H1 (cell line): Measurements from ENCODE around the gene LCN9. TPM values are rescaled to one million over a fixed set of nuclear protein-coding genes. Genes with fewer than 3 reads are reported as not detected.

Source experiments
- CTCF ChIA-PET: fragments of 300-600 bp; sonication (Branson Sonifier 250); formaldehyde crosslinking; loops from one replicate; lab custom pipeline; 2021; ENCODE audit not compliant: partially characterized antibody; lab: Charles Lee
- POLR2A ChIA-PET: fragments of 300-600 bp; sonication (Branson Sonifier 250); formaldehyde crosslinking; loops from one replicate; lab custom pipeline; 2021; ENCODE audit warnings: inconsistent platforms; ENCODE audit not compliant: partially characterized antibody; lab: Charles Lee
- DNase-seq, 2 experiments: peaks; one replicate each; pipeline versions ENCODE4 v3.0.0 to v3.0.0-alpha.2; 2010 to 2022; ENCODE audit warnings: low spot score in 2 of 2, low read depth in 1 of 2, mixed read lengths in 1 of 2
- FAIRE-seq: peaks from 2 replicates; lab custom pipeline; 2011; peaks lifted over from hg19 to GRCh38; lab: Jason Lieb, UNC
- H2AFZ ChIP-seq: 2 replicates; pipeline ENCODE4 v1.8.1; 2012; ENCODE audit warnings: low read length, inconsistent platforms
- H2AK5ac ChIP-seq: 2 replicates; pipeline ENCODE4 v1.6.1; 2013; ENCODE audit warnings: low read depth, low read length
- H2BK120ac ChIP-seq: replicated peaks from 2 replicates; pipeline ENCODE3; 2013; ENCODE audit warnings: low read depth, low read length, inconsistent platforms
- H2BK12ac ChIP-seq: 2 replicates; pipeline ENCODE4 v1.6.1; 2013; ENCODE audit warnings: low read depth, low read length
- H2BK15ac ChIP-seq: 2 replicates; pipeline ENCODE4 v1.6.1; 2013; ENCODE audit warnings: low read length
- H2BK20ac ChIP-seq: 2 replicates; pipeline ENCODE4 v1.6.1; 2013; ENCODE audit warnings: low read length
- H2BK5ac ChIP-seq: 2 replicates; pipeline ENCODE4 v1.6.1; 2013; ENCODE audit warnings: low read depth, low read length
- H3K14ac ChIP-seq: 2 replicates; pipeline ENCODE4 v1.6.1; 2013; ENCODE audit warnings: inconsistent platforms; ENCODE audit not compliant: insufficient read length
- H3K18ac ChIP-seq: 2 replicates; pipeline ENCODE4 v1.6.1; 2013; ENCODE audit warnings: low read length; ENCODE audit errors: extremely low read depth
- H3K23ac ChIP-seq: 2 replicates; pipeline ENCODE4 v1.6.1; 2013; ENCODE audit warnings: inconsistent platforms; ENCODE audit not compliant: insufficient read length
- H3K23me2 ChIP-seq: 2 replicates; pipeline ENCODE4 v1.6.1; 2013; ENCODE audit warnings: low read depth, low read length
- H3K27ac ChIP-seq: 2 replicates; pipeline ENCODE4 v1.6.1; 2011; ENCODE audit warnings: low read depth, low read length, inconsistent platforms
- H3K27me3 ChIP-seq, 4 experiments: replicated peaks in 1 of 4; 1 replicate in 1 of 4; 2 replicates in 3 of 4; pipeline versions ENCODE4 v1.6.1 to v1.8.1; 2011 to 2013; ENCODE audit warnings: low read length in 3 of 4, mild to moderate bottlenecking in 3 of 4, inconsistent platforms in 2 of 4, mixed read lengths in 2 of 4, moderate library complexity in 1 of 4; ENCODE audit not compliant: control insufficient read depth in 3 of 4, insufficient read depth in 3 of 4; ENCODE audit errors: extremely low read depth in 1 of 4
- H3K36me3 ChIP-seq, 4 experiments: 2 replicates each; pipeline versions ENCODE4 v1.6.1 to v1.8.1; 2011 to 2013; ENCODE audit warnings: mild to moderate bottlenecking in 4 of 4, low read length in 3 of 4, moderate library complexity in 2 of 4, control low read depth in 1 of 4, inconsistent platforms in 1 of 4; ENCODE audit not compliant: insufficient read depth in 4 of 4, control insufficient read depth in 2 of 4
- H3K4ac ChIP-seq: replicated peaks from 2 replicates; pipeline ENCODE3; 2013; ENCODE audit warnings: low read length, low read depth, mixed read lengths, inconsistent platforms; ENCODE audit not compliant: insufficient read length
- H3K4me1 ChIP-seq, 4 experiments: replicated peaks in 1 of 4; 1 replicate in 1 of 4; 2 replicates in 3 of 4; pipeline versions ENCODE4 v1.6.1 to v1.8.1; 2011 to 2013; ENCODE audit warnings: low read length in 3 of 4, inconsistent platforms in 2 of 4, mixed read lengths in 1 of 4; ENCODE audit not compliant: insufficient read depth in 4 of 4, control insufficient read depth in 3 of 4
- H3K4me2 ChIP-seq, 2 experiments: 2 replicates each; pipeline versions ENCODE4 v1.6.1 to v1.8.1; 2011 to 2013; ENCODE audit warnings: low read depth in 2 of 2, low read length in 2 of 2, control low read depth in 1 of 2, inconsistent platforms in 1 of 2, mild to moderate bottlenecking in 1 of 2; ENCODE audit not compliant: insufficient read depth in 1 of 2
- H3K4me3 ChIP-seq, 4 experiments: fragments of 200-600, 300-600 bp in 1 of 4; sonication (generic), shearing (Covaris generic), sonication (Bioruptor Twin) in 1 of 4; 2 replicates each; pipeline versions ENCODE4 v1.5.1 to v1.8.1; 2011 to 2016; ENCODE audit warnings: low read length in 4 of 4, low read depth in 3 of 4, control low read depth in 2 of 4, inconsistent platforms in 2 of 4, mild to moderate bottlenecking in 2 of 4, mixed read lengths in 1 of 4, moderate library complexity in 1 of 4; ENCODE audit not compliant: insufficient read depth in 2 of 4; ENCODE audit errors: extremely low read depth in 1 of 4
- H3K56ac ChIP-seq: replicated peaks from 2 replicates; pipeline ENCODE3; 2013; ENCODE audit warnings: low read depth, mild to moderate bottlenecking, mixed read lengths, low read length, inconsistent platforms; ENCODE audit not compliant: insufficient read length
- H3K79me1 ChIP-seq: 2 replicates; pipeline ENCODE4 v1.6.1; 2013; ENCODE audit warnings: low read depth, low read length, control low read depth
- H3K79me2 ChIP-seq, 2 experiments: 2 replicates each; pipeline versions ENCODE4 v1.6.1 to v1.8.1; 2012 to 2013; ENCODE audit warnings: low read length in 2 of 2, mild to moderate bottlenecking in 2 of 2, inconsistent platforms in 1 of 2; ENCODE audit not compliant: insufficient read depth in 2 of 2, control insufficient read depth in 1 of 2
- H3K9ac ChIP-seq, 4 experiments: replicated peaks in 1 of 4; 1 replicate in 1 of 4; 2 replicates in 3 of 4; pipeline versions ENCODE4 v1.6.1 to v1.8.1; 2011 to 2013; ENCODE audit warnings: low read depth in 3 of 4, low read length in 3 of 4, control low read depth in 2 of 4, mild to moderate bottlenecking in 2 of 4, moderate library complexity in 2 of 4, inconsistent platforms in 1 of 4; ENCODE audit errors: extremely low read depth in 1 of 4
- H3K9me3 ChIP-seq, 2 experiments: 2 replicates each; pipeline versions ENCODE4 v1.6.1 to v1.8.1; 2012 to 2013; ENCODE audit warnings: mild to moderate bottlenecking in 2 of 2, moderate library complexity in 2 of 2, control low read depth in 1 of 2, inconsistent platforms in 1 of 2, low read depth in 1 of 2, low read length in 1 of 2, mixed read lengths in 1 of 2; ENCODE audit not compliant: insufficient read depth in 2 of 2
- H4K20me1 ChIP-seq, 2 experiments: replicated peaks in 1 of 2; 2 replicates each; pipeline versions ENCODE3 to v1.8.1; 2011 to 2013; ENCODE audit warnings: inconsistent platforms in 2 of 2, low read length in 2 of 2, mild to moderate bottlenecking in 1 of 2; ENCODE audit not compliant: insufficient read depth in 2 of 2, control insufficient read depth in 1 of 2
- H4K5ac ChIP-seq: 2 replicates; pipeline ENCODE4 v1.6.1; 2013; ENCODE audit warnings: low read length, low read depth, mixed read lengths, inconsistent platforms; ENCODE audit not compliant: insufficient read length
- H4K8ac ChIP-seq: 2 replicates; pipeline ENCODE4 v1.8.0; 2013; ENCODE audit warnings: mild to moderate bottlenecking, moderate library complexity, low read length, inconsistent platforms; ENCODE audit not compliant: insufficient read depth; ENCODE audit errors: extremely low read depth
- H4K91ac ChIP-seq: replicated peaks from 2 replicates; pipeline ENCODE3; 2013; ENCODE audit warnings: low read length, mixed read lengths, inconsistent platforms; ENCODE audit not compliant: insufficient read length
- ASH2L ChIP-seq: fragments of 200-600, 300-600 bp; sonication (generic); IDR thresholded peaks from one replicate; pipeline ENCODE4 v1.7.1; 2017; ENCODE audit warnings: low read length
- BCL11A ChIP-seq, 2 experiments: IDR thresholded peaks; one replicate each; pipeline ENCODE4 v1.6.1; 2011; ENCODE audit warnings: low read depth in 2 of 2, low read length in 2 of 2, mild to moderate bottlenecking in 2 of 2
- CEBPB ChIP-seq: IDR thresholded peaks from 2 replicates; pipeline ENCODE4 v1.6.1; 2012; ENCODE audit warnings: low read depth, low read length
- CHD1 ChIP-seq: IDR thresholded peaks from 2 replicates; pipeline ENCODE4 v1.6.1; 2012; ENCODE audit warnings: low read depth, low read length, improper control_type of control experiment
- GTF2F1 ChIP-seq: IDR thresholded peaks from 2 replicates; pipeline ENCODE4 v1.6.1; 2012; ENCODE audit warnings: low read depth, low read length, improper control_type of control experiment, borderline replicate concordance
- JUN ChIP-seq: IDR thresholded peaks from 2 replicates; pipeline ENCODE4 v1.6.1; 2011; ENCODE audit warnings: low read depth, mild to moderate bottlenecking, improper control_type of control experiment, low read length
- JUND ChIP-seq: IDR thresholded peaks from 2 replicates; pipeline ENCODE4 v1.6.1; 2011; ENCODE audit warnings: mild to moderate bottlenecking, improper control_type of control experiment, low read length
- RFX5 ChIP-seq: IDR thresholded peaks from 2 replicates; pipeline ENCODE4 v1.6.1; 2011; ENCODE audit warnings: low read depth, low read length, improper control_type of control experiment, borderline replicate concordance
- SRF ChIP-seq: IDR thresholded peaks from 2 replicates; pipeline ENCODE4 v1.6.1; 2011; ENCODE audit warnings: mild to moderate bottlenecking, low read depth, low read length, moderate library complexity
- SUZ12 ChIP-seq: fragments of 200-600 bp; sonication (generic); IDR thresholded peaks from 2 replicates; pipeline ENCODE4 v1.6.1; 2012; ENCODE audit warnings: mild to moderate bottlenecking, inconsistent platforms, low read length, moderate library complexity, mixed read lengths
- TCF12 ChIP-seq: IDR thresholded peaks from 2 replicates; pipeline ENCODE4 v1.6.1; 2011; ENCODE audit warnings: low read depth, mild to moderate bottlenecking, low read length
- WGBS, 2 experiments: shearing (Covaris generic) in 1 of 2; methylation state at CpG; one replicate each; pipeline versions ENCODE4 v1.1.6 to v1.1.7; 2013 to 2015; ENCODE audit warnings: low lambda C conversion rate in 2 of 2, mixed read lengths in 2 of 2, inconsistent platforms in 1 of 2, low coverage in 1 of 2, missing lambda C conversion rate in 1 of 2; ENCODE audit not compliant: insufficient replicate concordance in 2 of 2, insufficient coverage in 1 of 2, insufficient read length in 1 of 2; ENCODE audit errors: extremely low coverage in 1 of 2, missing lambda C conversion rate in 1 of 2; 5-methylcytosine and 5-hydroxymethylcytosine counted together
- polyA plus RNA-seq, 7 experiments: library from polyadenylated mRNA; depleted of rRNA in 3 of 7; stranded (reverse) in 5 of 7; unstranded in 2 of 7; fragments of >200 nt in 5 of 7; fragments of 200-250 nt in 2 of 7; gene quantifications; 1 replicate in 5 of 7; 2 replicates in 1 of 7; 4 replicates in 1 of 7; pipeline versions ENCODE4 v1.2.1 to v1.2.3, GENCODE V29; 2011 to 2013; ENCODE audit warnings: missing spikeins in 2 of 7, mixed read lengths in 2 of 7
- total RNA-seq: library from RNA; stranded (reverse); fragmentation: NEBNext Ultra II Directional; extraction: Animal tissue kit (Norgen Biotek cat#: 25700); gene quantifications from 2 replicates; pipeline ENCODE4 v1.2.1, GENCODE V29; 2021
- TF ChIP-seq, protein P1 (sequence below): IDR thresholded peaks from 2 replicates; pipeline ENCODE4 v1.6.1; 2012; ENCODE audit warnings: inconsistent platforms
- TF ChIP-seq, protein P2 (sequence below): IDR thresholded peaks from 2 replicates; pipeline ENCODE4 v1.6.1; 2012; ENCODE audit warnings: low read length, inconsistent platforms

LCN9 gene
- total and polyA plus RNA-seq, 2 of the 8 experiments (the other 6 are each of a cell fraction or from before 2014, with no cell fraction given), result 2.3 to 3.1 TPM

DNA sequence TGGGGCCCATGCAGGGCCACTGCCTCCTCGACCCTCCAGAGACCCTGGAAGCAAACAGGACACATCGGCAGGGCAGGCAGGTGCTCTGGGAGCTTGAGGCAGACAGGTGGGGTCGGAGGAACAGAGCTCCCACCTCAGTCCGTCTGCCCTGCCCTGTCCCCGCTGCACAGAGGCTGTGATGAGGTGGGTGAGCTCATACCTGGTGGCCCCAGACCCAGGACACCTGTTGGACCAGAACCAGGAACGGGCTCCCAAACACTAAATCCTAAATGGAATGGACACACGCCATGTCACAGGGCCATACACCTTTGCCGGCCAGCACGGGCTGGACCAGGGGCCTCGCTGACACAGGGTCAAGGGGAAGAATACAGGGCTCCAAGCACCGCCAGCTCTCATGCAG is 30.7 kb downstream of the LCN9 start:
- ChIA-PET POLR2A (interaction anchor here (0.7 to 1.7 kb wide), 3 partner anchors 11 to 21 kb away, joined by 3 read pairs; no protein-coding TSS in a partner anchor), CTCF (interaction anchor here (0.9 to 6.6 kb wide), 11 partner anchors 9 to 95 kb away, joined by 3 to 32 read pairs (median 3); partner anchors contain the start of gene KCNT1)
- Histone ChIP-seq H3K9ac (no peak overlapping the region), H3K23me2 (no peaks in the 10 kb centered on the region), H2BK12ac (no peak overlapping the region), H3K79me2 (no peaks in the 10 kb centered on the region), H3K4me1 (peaks cover 0 to 8% (median 0%) of the 10 kb centered on the region in 4 experiments; a peak in 2 of 7 replicates), H3K36me3 (no peaks in the 10 kb centered on the region), H2BK15ac (no peak overlapping the region), H3K4me2 (no peak overlapping the region), H3K79me1 (no peaks in the 10 kb centered on the region), H3K9me3 (no peaks in the 10 kb centered on the region), H4K91ac (peak overlapping the region; percentile 27), H3K27ac (no peak overlapping the region), H3K18ac (no peak overlapping the region), H4K20me1 (peaks cover 0 to 7% of the 10 kb centered on the region in 2 experiments), H4K8ac (no peak overlapping the region; the same call in 1 of the 2 replicates), H2BK120ac (no peak overlapping the region), H2AFZ (no peak overlapping the region), H3K56ac (no peak overlapping the region), H4K5ac (no peak overlapping the region), H3K14ac (no peak overlapping the region), H3K23ac (no peak overlapping the region), H2AK5ac (no peak overlapping the region), H2BK5ac (no peak overlapping the region), H3K4ac (no peak overlapping the region), H2BK20ac (no peak overlapping the region), H3K27me3 (no peaks in the 10 kb centered on the region; a peak in 1 of 7 replicates), H3K4me3 (no peak overlapping the region)
- WGBS, 2 experiments, result 87% methylated on average over 11 of the region's 11 CpGs; no CpG with 5 or more reads in 1 of the 2 experiments
- DNase-seq, result no peak
- FAIRE-seq, result no peak
- no peak for TF ChIP-seq CHD1
- no peak for TF ChIP-seq SUZ12
- no peak for TF ChIP-seq TCF12
- TF ChIP-seq JUN, result no peak
- no peak for TF ChIP-seq GTF2F1
- TF ChIP-seq BCL11A (IDR thresholded peaks at IDR 0.05; ENCODE audit: low read depth in 2 of 2, low read length in 2 of 2), result no peak
- no peak for TF ChIP-seq JUND
- no peak for TF ChIP-seq RFX5
- no peak for TF ChIP-seq ASH2L
- TF ChIP-seq, protein P1, sequence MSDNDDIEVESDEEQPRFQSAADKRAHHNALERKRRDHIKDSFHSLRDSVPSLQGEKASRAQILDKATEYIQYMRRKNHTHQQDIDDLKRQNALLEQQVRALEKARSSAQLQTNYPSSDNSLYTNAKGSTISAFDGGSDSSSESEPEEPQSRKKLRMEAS, result no peak
- no peak for TF ChIP-seq CEBPB
- no peak for TF ChIP-seq SRF
- TF ChIP-seq, protein P2, sequence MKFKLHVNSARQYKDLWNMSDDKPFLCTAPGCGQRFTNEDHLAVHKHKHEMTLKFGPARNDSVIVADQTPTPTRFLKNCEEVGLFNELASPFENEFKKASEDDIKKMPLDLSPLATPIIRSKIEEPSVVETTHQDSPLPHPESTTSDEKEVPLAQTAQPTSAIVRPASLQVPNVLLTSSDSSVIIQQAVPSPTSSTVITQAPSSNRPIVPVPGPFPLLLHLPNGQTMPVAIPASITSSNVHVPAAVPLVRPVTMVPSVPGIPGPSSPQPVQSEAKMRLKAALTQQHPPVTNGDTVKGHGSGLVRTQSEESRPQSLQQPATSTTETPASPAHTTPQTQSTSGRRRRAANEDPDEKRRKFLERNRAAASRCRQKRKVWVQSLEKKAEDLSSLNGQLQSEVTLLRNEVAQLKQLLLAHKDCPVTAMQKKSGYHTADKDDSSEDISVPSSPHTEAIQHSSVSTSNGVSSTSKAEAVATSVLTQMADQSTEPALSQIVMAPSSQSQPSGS, result no peak
